Measurements from ENCODE around the gene GALNT9. TPM values are rescaled to one million over a fixed set of nuclear protein-coding genes. Genes with fewer than 3 reads are reported as not detected.

GALNT9 gene
- total RNA-seq, 1 experiment from 2014 or later: 0.44 TPM

DNA sequence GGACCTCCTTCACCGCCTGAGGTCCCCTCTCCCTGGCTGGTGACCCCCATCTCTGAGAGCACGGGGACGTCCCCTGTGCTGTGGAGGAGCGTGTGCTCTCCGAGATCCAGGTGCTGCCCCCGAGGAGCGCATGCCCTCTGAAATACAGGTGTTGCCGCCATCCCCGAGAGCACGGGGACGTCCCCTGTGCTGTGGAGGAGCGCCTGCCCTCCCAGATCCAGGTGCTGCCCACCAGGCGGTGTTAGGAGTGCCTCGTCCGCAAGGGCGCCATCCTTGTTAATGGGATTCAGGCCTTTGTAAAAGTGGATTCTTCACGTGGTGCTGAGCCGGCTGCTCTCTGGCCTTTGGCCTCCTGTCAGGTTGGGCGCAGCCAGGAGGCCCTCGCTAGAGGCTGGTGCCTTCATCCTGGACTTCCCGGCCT, 175.0 kb downstream of the GALNT9 start:
- TF ChIP-seq EZH2 (IDR thresholded peaks at IDR 0.05; ENCODE audit: low read length, unreplicated experiment) (no peak), EZH2phosphoT487 (IDR thresholded peaks at IDR 0.05; ENCODE audit: borderline replicate concordance, low read length) (no peak)
- TF ChIP-seq, protein P1, sequence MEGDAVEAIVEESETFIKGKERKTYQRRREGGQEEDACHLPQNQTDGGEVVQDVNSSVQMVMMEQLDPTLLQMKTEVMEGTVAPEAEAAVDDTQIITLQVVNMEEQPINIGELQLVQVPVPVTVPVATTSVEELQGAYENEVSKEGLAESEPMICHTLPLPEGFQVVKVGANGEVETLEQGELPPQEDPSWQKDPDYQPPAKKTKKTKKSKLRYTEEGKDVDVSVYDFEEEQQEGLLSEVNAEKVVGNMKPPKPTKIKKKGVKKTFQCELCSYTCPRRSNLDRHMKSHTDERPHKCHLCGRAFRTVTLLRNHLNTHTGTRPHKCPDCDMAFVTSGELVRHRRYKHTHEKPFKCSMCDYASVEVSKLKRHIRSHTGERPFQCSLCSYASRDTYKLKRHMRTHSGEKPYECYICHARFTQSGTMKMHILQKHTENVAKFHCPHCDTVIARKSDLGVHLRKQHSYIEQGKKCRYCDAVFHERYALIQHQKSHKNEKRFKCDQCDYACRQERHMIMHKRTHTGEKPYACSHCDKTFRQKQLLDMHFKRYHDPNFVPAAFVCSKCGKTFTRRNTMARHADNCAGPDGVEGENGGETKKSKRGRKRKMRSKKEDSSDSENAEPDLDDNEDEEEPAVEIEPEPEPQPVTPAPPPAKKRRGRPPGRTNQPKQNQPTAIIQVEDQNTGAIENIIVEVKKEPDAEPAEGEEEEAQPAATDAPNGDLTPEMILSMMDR (conservative IDR thresholded peaks at IDR 0.05; ENCODE audit: low read depth, low read length): no peak
- Histone ChIP-seq H2AFZ (ENCODE audit: low read length) (no peak overlapping the region), H3K79me2 (ENCODE audit: low read length) (no peaks in the 10 kb centered on the region), H3K27me3 (ENCODE audit: low read length) (no peaks in the 10 kb centered on the region), H3K4me2 (ENCODE audit: low read length) (no peak overlapping the region), H3K36me3 (ENCODE audit: low read depth, low read length) (peaks cover 29% of the 10 kb centered on the region), H3K9me2 (replicated peaks; ENCODE audit: low read length) (no peaks in the 10 kb centered on the region), H3K4me1 (ENCODE audit: insufficient read depth, low read length) (peaks cover 4% of the 10 kb centered on the region; the same call in 1 of the 2 replicates), H3K4me3 (ENCODE audit: low read length) (no peak overlapping the region), H3F3A (ENCODE audit: low read length, unreplicated experiment) (peaks cover 13% of the 10 kb centered on the region), H3K27ac (ENCODE audit: low read length) (no peak overlapping the region), H3K9ac (ENCODE audit: low read length) (no peak overlapping the region), H4K20me1 (ENCODE audit: low read length) (no peaks in the 10 kb centered on the region), H3K9me3 (ENCODE audit: low read length) (0 out of 2 replicates have a peak, but pooled peaks cover 7% of the 10 kb centered on the region)
- no TSS peak for BruUV-seq (replicated peaks)
- POLR2A ChIA-PET (ENCODE audit: unreplicated experiment): no interaction called here
- CTCF ChIA-PET: interaction anchor here (0.5 to 1.4 kb wide), 7 partner anchors 8 to 260 kb away, joined by 3 to 16 read pairs (median 9); no protein-coding TSS in a partner anchor
- ATAC-seq: no peak; the same call in 1 of the 2 replicates
- DNase-seq: no peak
- intact Hi-C loops (cut with micrococcal nuclease): loop anchor here (2.0 kb wide), 3 partner anchors 34 to 260 kb away; no protein-coding TSS in a partner anchor

DNA sequence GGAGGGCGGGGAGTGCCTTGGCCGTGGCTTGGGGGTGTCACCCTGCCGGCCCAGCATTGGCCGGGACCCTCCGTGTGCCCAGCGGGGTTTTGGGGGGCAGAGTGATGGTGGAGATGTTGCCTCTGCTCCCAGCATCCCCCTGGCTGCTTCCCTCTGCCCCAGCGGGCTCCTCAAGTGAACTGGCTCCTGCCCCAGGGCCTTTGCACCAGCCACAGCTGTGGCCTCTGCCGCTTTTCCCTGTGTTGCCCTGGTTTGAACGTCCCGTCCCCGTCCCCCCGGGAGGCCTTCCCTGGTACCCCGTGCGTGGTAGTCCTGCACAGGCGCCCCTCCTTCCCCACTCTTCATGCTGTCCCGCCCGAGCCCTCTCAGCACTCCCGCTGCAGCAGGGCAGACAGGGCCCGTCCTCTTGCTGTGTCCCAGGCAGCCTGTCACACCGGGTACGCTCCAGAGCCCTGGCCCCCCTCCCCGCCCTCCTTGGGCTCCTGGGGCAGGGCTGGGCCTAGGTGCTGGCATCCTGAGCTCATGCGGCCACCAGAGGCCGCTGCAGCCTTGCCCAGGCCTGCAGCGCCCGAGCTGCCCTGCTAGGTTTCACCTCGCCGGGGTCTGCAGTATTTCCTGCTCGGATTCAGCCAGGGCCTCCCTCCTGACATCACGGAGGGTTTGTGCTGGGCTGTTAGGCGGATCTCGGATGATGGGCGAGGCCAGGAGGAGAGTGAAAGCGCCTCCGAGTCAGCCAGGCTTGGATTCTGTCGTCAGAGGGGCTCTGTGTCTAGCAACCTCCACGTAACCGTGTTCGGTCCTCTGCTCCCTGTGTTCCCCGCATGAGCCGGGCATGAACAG, 175.7 kb downstream of the GALNT9 start:
- H3K9me2 ChIP-seq (replicated peaks; ENCODE audit: low read length): no peaks in the 10 kb centered on the region
- no peaks in the 10 kb centered on the region for H3K27me3 ChIP-seq (ENCODE audit: low read length)
- no TSS peak for BruUV-seq (replicated peaks)
- H3K4me2 ChIP-seq (ENCODE audit: low read length): no peak overlapping the region
- ChIA-PET POLR2A (ENCODE audit: unreplicated experiment) (no interaction called here), CTCF (interaction anchor here (0.5 to 1.4 kb wide), 8 partner anchors 9 to 260 kb away, joined by 3 to 16 read pairs (median 9); no protein-coding TSS in a partner anchor)
- H4K20me1 ChIP-seq (ENCODE audit: low read length): no peaks in the 10 kb centered on the region
- no peak overlapping the region for H3K4me3 ChIP-seq (ENCODE audit: low read length)
- intact Hi-C loops (cut with micrococcal nuclease): loop anchor here (2.0 kb wide), 3 partner anchors 35 to 261 kb away; no protein-coding TSS in a partner anchor
- DNase-seq (peak; percentile 86), ATAC-seq (peak; percentile 99)
- H3K27ac ChIP-seq (ENCODE audit: low read length): no peak overlapping the region
- H3K9ac ChIP-seq (ENCODE audit: low read length): no peak overlapping the region
- peaks cover 29% of the 10 kb centered on the region for H3K36me3 ChIP-seq (ENCODE audit: low read depth, low read length)
- H3F3A ChIP-seq (ENCODE audit: low read length, unreplicated experiment): peaks cover 13% of the 10 kb centered on the region
- TF ChIP-seq, protein P1 (conservative IDR thresholded peaks at IDR 0.05; ENCODE audit: low read depth, low read length): peak; percentile 97
- TF ChIP-seq EZH2 (IDR thresholded peaks at IDR 0.05; ENCODE audit: low read length, unreplicated experiment): no peak
- no peak for TF ChIP-seq EZH2phosphoT487 (IDR thresholded peaks at IDR 0.05; ENCODE audit: borderline replicate concordance, low read length)
- H3K9me3 ChIP-seq (ENCODE audit: low read length): 0 out of 2 replicates have a peak, but pooled peaks cover 7% of the 10 kb centered on the region
- no peak overlapping the region for H2AFZ ChIP-seq (ENCODE audit: low read length)
- no peaks in the 10 kb centered on the region for H3K79me2 ChIP-seq (ENCODE audit: low read length)
- no peaks in the 10 kb centered on the region for H3K4me1 ChIP-seq (ENCODE audit: insufficient read depth, low read length)
